Osteocyte (in vitro differentiated cells): Measurements from ENCODE around the gene PPP2R5C. TPM values are rescaled to one million over a fixed set of nuclear protein-coding genes. Genes with fewer than 3 reads are reported as not detected.

Experiments used
- DNase-seq: peaks from one replicate; pipeline ENCODE4 v3.0.0; 2021; ENCODE audit warnings: mixed read lengths; ENCODE audit not compliant: unreplicated experiment; ENCODE audit errors: extremely low spot score
- H3K27ac Mint-ChIP-seq: one replicate; pipeline ENCODE4 v1.8.0; 2021; ENCODE audit warnings: mild to moderate bottlenecking, mixed read lengths; ENCODE audit not compliant: unreplicated experiment
- H3K27me3 Mint-ChIP-seq: one replicate; pipeline ENCODE4 v1.8.0; 2021; ENCODE audit warnings: mixed read lengths; ENCODE audit not compliant: unreplicated experiment
- H3K36me3 Mint-ChIP-seq: one replicate; pipeline ENCODE4 v1.8.0; 2021; ENCODE audit warnings: mixed read lengths; ENCODE audit not compliant: unreplicated experiment
- H3K4me1 Mint-ChIP-seq: one replicate; pipeline ENCODE4 v1.8.0; 2021; ENCODE audit warnings: mixed read lengths; ENCODE audit not compliant: unreplicated experiment
- H3K4me3 Mint-ChIP-seq: one replicate; pipeline ENCODE4 v1.8.0; 2021; ENCODE audit warnings: mild to moderate bottlenecking, moderate library complexity, mixed read lengths; ENCODE audit not compliant: unreplicated experiment
- H3K9me3 Mint-ChIP-seq: one replicate; pipeline ENCODE4 v1.8.0; 2021; ENCODE audit warnings: mixed read lengths; ENCODE audit not compliant: unreplicated experiment
- total RNA-seq: library from RNA; stranded (reverse); gene quantifications from 2 replicates; pipeline ENCODE4 v1.2.1, GENCODE V29; 2021
- TF ChIP-seq, protein P1 (sequence below): fragments of 200-600 bp; sonication (generic); IDR thresholded peaks from 2 replicates; pipeline ENCODE4 v1.5.0; 2021; ENCODE audit warnings: antibody characterized with exemption, mild to moderate bottlenecking, moderate library complexity

The PPP2R5C gene
- total RNA-seq, 1 donor from 2014 or later = 116 TPM

DNA sequence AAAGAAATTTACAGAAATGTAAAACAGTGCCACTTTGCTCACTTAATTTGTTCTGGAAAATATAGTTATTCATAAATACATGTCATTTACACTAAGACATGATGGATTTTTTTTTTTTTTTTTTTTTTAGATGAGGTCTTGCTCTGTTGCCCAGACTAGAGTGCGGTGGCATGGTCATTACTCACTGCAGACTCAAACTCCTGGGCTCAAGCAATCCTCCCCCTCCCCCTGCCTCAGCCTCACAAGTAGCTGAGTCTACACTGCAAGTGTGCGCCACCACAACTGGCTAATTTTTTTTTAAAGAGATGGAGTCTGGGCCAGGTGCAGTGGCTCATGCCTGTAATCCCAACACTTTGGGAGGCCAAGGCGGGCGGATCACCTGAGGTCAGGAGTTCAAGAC, 101.2 kb downstream of the PPP2R5C start:
- no peak for DNase-seq
- H3K4me3 Mint-ChIP-seq = no peak overlapping the region

DNA sequence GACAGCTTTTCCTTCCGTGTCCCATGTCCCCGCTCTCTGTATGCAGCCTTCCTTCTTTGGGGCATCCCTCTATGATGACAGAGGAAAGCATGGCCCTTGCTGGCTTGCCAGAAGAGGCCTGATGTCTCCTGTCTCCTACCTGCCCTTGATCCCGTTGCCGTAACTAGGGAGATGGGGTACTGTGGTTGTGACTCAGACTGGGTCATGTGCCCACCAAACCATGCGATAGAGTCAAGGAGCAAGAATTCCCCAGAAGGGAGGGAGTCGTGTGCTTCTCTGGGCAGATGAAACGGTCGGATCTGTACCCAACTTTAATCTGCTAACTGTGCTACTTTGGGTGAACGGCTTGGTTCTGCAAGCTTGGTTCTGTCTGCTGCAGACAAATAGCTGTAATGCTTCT, 103.8 kb downstream of the PPP2R5C start:
- H3K9me3 Mint-ChIP-seq = no peaks in the 10 kb centered on the region
- no peak overlapping the region for H3K4me3 Mint-ChIP-seq
- no peaks in the 10 kb centered on the region for H3K4me1 Mint-ChIP-seq
- DNase-seq = no peak
- no peaks in the 10 kb centered on the region for H3K27me3 Mint-ChIP-seq
- TF ChIP-seq, protein P1, sequence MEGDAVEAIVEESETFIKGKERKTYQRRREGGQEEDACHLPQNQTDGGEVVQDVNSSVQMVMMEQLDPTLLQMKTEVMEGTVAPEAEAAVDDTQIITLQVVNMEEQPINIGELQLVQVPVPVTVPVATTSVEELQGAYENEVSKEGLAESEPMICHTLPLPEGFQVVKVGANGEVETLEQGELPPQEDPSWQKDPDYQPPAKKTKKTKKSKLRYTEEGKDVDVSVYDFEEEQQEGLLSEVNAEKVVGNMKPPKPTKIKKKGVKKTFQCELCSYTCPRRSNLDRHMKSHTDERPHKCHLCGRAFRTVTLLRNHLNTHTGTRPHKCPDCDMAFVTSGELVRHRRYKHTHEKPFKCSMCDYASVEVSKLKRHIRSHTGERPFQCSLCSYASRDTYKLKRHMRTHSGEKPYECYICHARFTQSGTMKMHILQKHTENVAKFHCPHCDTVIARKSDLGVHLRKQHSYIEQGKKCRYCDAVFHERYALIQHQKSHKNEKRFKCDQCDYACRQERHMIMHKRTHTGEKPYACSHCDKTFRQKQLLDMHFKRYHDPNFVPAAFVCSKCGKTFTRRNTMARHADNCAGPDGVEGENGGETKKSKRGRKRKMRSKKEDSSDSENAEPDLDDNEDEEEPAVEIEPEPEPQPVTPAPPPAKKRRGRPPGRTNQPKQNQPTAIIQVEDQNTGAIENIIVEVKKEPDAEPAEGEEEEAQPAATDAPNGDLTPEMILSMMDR = no peak
- no peak overlapping the region for H3K27ac Mint-ChIP-seq
- H3K36me3 Mint-ChIP-seq = peaks cover 2% of the 10 kb centered on the region

More for the DNA sequence above, 101.2 kb downstream of the PPP2R5C start:
- TF ChIP-seq, protein P1 = no peak
- Mint-ChIP-seq H3K9me3 (no peaks in the 10 kb centered on the region), H3K4me1 (peaks cover 15% of the 10 kb centered on the region), H3K27me3 (no peaks in the 10 kb centered on the region), H3K27ac (no peak overlapping the region), H3K36me3 (peaks cover 3% of the 10 kb centered on the region)

DNA sequence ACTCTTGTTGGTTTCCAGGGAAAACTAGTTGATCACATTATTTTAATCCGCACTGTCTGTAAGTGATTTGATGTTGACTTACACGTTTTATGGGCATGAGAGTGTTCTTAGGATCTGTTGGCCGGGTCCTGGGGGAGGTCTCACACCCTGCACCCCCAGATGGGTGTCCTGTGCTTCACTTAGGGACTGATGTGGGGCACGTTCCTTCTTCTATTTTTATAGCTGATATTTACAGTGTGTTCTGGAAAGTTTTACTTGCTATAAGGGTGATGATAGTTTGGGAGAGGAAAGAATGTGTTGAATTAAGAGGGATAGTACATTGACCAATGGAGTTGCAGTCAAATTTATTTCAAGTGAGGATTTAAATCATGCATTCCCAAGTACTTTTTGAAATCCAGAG, 106.3 kb downstream of the PPP2R5C start:
- DNase-seq = no peak
- H3K9me3 Mint-ChIP-seq = no peaks in the 10 kb centered on the region
- no peak overlapping the region for H3K27ac Mint-ChIP-seq
- TF ChIP-seq, protein P1 = no peak
- peaks cover 2% of the 10 kb centered on the region for H3K36me3 Mint-ChIP-seq
- H3K4me1 Mint-ChIP-seq = no peaks in the 10 kb centered on the region
- no peak overlapping the region for H3K4me3 Mint-ChIP-seq
- no peaks in the 10 kb centered on the region for H3K27me3 Mint-ChIP-seq

DNA sequence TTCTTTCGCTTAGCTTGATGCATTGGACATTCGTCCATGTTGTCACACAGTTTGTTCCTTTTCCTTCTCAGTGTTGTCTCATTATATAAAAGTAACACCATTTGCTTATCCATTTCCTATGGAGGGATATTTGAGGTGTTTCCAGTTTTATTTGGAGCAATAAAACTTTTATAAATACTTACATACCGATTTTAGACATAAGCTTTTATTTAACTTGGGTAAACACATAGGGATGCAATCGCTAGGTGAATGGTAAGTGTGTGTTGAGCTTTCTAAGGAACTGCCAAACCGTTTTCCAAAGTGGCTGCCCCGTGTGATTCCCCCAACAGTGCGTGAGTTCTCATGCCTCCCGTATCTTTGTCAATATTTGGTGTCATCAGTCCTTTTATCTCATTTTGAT, 107.7 kb downstream of the PPP2R5C start:
- TF ChIP-seq, protein P1 = no peak
- no peaks in the 10 kb centered on the region for H3K9me3 Mint-ChIP-seq
- DNase-seq = no peak
- H3K36me3 Mint-ChIP-seq = peaks cover 5% of the 10 kb centered on the region
- H3K4me1 Mint-ChIP-seq = no peaks in the 10 kb centered on the region
- H3K27me3 Mint-ChIP-seq = no peaks in the 10 kb centered on the region
- H3K4me3 Mint-ChIP-seq = no peak overlapping the region
- no peak overlapping the region for H3K27ac Mint-ChIP-seq

DNA sequence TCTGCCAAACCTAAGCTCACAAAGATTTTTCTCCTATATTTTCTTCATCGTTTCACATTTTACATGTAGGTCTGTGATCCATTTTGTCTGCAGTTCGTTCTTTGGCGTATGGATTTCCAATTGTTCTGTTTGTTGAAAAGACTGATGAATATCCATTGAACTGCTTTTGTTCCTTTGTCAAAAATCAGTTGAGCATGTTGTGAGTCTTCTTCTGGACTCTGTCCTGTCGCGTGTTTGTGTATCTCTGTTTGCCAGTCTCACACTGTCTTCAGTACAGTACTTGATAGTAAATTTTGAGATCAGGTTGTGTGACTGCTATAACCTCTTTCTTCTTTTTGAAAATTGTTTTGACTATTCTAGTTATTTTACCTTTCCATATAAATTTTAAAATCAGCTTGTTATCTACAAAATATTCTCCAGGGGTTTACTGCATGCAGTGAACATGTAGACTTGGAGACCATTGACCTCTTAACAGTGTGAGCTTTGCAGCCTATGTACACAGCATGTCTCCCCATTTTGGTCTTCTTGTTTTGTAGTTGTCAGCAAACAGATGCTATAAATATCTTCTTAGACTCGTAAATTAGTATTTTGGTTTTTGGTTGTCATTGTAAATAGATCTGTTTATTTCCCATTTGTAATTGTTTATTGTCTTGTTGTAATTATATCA, 108.9 kb downstream of the PPP2R5C start:
- Mint-ChIP-seq H3K36me3 (peaks cover 5% of the 10 kb centered on the region), H3K4me3 (no peak overlapping the region), H3K27me3 (no peaks in the 10 kb centered on the region), H3K27ac (no peak overlapping the region), H3K9me3 (no peaks in the 10 kb centered on the region), H3K4me1 (peaks cover 2% of the 10 kb centered on the region)
- DNase-seq = no peak
- TF ChIP-seq, protein P1 = no peak
